Hematopoietic multipotent progenitor cell (in vitro differentiated cells): ENCODE data around the gene TNFAIP3. TPM values are rescaled to one million over a fixed set of nuclear protein-coding genes. Genes with fewer than 3 reads are reported as not detected.
A peak's percentile ranks its signal among the peaks of the same experiment; 100 is the strongest.
"Not testable (repeated sequence)": the region's sequence is repeated elsewhere in the genome, so short reads cannot be mapped to it uniquely, and the experiment has no call there.

Experiments
- DNase-seq, 3 donors: peaks; one replicate each; pipeline ENCODE4 v3.0.0-alpha.2; 2011 to 2015; ENCODE audit warnings: low read depth in 2 of 3, low spot score in 2 of 3
- total RNA-seq: library from RNA; depleted of rRNA; stranded (reverse); fragments of >200 nt; gene quantifications from one replicate; pipeline ENCODE4 v1.2.3, GENCODE V29; 2012

Gene TNFAIP3
- total RNA-seq, 1 donor: 18.9 TPM

GRCh38 chr6:137844327-137844726, 22.7 kb upstream of the TNFAIP3 start:
- DNase-seq: not testable (repeated sequence)

DNA sequence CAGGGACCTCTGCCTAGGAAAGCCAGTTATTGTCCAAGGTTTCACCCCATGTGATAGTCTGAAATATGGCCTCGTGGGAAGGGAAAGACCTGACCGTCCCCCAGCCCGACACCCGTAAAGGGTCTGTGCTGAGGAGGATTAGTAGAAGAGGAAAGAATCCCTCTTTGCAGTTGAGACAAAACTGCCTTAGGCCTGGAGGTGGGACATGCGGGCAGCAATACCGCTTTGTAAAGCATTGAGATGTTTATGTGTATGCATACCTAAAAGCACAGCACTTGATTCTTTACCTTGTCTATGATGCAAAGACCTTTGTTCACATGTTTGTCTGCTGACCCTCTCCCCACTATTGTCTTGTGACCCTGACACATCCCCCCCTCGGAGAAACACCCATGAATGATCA, 22.3 kb upstream of the TNFAIP3 start:
- not testable (repeated sequence) for DNase-seq

DNA sequence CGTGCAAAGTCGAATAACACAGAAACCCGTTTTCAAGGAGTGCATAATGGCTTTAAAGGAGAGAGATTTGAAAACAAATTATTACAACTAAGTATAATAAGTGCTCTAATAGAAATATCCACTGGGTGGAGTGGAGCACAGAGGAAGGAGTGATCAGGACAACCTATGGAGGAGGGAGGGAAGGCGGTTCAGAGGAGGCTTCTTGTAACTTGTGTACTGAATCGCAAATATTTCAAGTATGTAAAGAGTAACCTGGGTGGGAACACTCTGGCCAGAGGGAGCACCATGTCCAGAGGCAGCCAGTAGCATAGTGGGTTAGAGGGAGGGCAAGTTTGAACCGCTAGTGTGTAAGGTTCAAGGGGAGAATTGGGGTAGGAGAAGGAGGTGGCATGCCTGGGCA, 21.6 kb upstream of the TNFAIP3 start:
- DNase-seq: peak in 1 of 3 donors; percentile 20

DNA sequence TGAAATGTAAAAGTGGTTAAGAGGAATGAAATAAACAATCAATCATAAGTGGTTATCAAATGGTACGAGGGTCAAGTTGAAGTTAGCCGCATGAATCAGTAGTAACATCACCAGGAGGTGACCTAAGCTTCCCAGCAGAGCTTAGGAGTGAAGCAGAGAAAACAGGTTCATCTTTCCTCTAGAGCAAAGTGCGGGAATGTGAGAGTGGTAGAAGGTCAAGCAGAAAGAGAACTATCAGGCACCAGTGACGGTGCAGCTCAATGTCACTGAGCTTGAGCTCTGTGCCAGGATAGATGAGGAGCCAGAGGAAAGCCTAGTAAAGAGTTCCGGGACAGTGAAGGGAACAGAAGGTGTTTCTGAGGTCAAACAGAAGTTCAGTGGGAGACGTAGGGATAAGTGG, 20.8 kb upstream of the TNFAIP3 start:
- DNase-seq: no peak

DNA sequence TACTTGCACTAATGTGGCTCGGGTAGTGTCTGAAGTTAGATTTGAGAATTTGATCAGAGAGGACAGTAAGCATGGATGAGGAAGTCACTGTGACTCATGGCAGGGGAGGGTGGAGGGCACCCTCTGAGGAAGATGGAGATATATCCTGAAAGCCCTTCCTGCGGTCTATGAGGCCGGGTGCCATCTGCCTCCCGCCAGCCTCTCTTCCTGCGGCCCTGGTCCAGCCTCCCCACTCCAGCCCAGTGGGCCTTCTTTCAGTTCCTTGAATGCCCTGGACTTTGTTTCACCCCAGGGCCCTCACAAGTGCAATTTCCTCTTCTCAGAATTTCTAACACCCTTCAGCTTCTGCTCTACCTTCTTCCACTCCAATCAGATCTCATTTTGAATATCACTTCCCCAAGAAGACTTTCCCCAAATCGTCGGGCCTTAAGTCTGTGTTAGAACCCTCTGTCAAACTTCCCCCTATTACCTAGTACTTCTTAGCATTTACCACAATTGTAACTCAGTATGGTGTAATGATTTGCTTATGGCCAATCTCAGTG, 20.2 kb upstream of the TNFAIP3 start:
- DNase-seq: peak in 1 of 3 donors; percentile 42

DNA sequence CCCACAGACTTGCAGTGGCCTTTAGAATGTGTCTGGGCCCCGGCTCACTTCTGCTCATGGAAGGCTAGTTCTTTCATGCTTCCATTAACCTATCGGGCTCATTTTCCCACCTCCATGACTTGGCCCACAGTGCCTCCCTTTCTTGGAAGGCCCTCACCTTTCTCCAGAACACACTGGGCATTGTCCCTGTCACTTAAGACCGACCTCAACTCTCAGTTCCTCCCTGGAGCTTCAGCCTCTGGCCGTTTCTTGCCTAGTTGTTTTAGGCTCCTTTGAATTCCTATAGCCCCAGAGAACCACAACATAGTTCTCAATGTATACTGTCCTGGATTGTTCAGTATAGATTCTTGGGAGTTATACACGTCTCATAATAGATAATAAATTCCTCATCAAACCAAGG, 19.3 kb upstream of the TNFAIP3 start:
- DNase-seq: no peak

DNA sequence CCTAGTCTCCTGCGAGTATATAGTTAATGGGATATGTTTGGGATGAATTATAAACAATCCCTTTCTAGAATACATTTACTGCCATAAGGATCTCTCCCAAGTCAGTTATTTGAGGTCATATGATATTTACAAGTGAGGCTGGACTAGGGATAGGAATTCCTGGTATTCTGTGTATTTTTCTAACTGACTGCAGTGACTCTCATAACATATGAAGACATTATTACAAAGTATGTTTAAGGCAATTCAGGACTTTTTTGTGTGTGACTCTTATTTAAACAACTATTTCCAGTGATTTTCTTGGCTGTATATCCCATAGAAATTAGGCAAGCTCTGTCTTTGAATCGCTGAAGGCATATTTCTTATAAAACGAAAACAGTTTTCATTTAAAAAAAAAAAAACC, 18.4 kb upstream of the TNFAIP3 start:
- no peak for DNase-seq

- no peak for DNase-seq
These were observed 17.7 kb upstream of the TNFAIP3 start for GRCh38 chr6:137849181-137849980.

DNA sequence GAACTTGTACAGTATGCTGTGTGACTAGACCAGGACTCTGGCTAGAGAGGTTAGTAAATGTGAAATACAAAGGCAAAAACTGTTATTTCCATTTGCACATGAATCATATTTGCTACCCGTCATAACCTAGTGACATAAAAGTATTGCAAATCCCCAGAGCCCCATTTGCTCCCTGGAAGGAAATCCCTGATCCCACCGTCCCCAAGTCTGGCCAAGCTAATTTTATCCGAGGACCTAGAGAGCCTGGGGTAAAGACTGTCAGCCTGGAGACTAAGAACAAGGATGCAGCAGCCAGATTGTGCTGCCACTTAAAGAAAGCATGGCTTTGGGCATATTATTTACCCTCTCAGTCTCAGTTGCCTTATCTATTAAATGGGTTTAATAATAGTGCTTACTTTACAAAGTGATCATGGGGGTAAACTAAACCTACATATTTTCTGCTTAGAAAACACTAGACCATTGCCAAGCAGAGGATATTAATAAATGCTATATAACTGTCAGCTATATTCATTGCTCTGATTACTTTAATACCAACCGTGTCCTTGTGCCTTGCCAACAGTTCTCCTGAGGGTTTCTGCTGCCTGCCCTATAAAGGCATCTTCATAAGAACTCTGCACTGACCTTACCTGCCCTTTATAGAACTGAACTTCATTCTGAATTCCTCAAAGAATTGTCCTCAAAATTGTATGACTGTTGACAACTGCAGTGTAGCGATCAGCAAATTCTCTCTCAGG, 16.9 kb upstream of the TNFAIP3 start:
- DNase-seq: no peak

- DNase-seq: no peak
These were observed 16.1 kb upstream of the TNFAIP3 start for GRCh38 chr6:137850816-137851602.

DNA sequence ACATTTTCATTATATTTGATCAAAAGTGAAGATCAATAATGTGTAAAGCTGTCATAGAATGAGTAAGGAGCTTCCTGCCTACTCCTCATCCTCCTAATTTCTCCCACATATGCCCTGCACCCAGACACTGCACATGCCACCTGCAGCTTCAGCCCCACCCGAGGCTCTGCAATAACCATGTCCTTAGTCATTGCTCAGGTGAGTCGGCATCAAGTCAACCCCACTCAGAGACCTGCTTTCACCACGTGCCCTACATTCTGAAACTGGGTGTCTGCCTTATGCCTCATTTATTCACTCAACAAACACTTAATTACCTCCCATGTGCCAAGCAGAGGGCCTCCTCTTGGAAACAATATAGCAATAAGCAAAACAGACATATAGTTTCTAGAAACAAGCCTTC, 15.4 kb upstream of the TNFAIP3 start:
- DNase-seq: no peak

GRCh38 chr6:137852346-137852745, 14.7 kb upstream of the TNFAIP3 start:
- DNase-seq: no peak

DNA sequence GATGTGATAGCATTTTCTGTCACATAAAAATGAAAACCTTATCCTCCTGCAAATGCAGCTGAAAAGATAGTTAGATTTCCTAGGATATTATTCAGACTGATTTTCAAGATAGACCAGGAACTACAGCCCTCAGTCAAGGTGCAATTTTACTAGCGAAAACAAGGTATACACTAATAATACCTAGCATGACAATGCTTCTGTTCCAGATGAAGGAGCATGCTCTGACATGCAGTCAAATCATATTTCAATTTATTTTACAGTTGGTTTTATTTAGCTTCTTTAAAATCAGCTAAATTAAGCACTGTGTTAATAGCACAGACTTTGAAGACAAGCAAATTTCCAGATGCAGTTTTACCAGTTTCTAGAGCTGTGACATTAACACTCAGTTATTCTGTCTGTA, 14.2 kb upstream of the TNFAIP3 start:
- no peak for DNase-seq

- DNase-seq: no peak
These were observed 13.4 kb upstream of the TNFAIP3 start for GRCh38 chr6:137853569-137854213.

DNA sequence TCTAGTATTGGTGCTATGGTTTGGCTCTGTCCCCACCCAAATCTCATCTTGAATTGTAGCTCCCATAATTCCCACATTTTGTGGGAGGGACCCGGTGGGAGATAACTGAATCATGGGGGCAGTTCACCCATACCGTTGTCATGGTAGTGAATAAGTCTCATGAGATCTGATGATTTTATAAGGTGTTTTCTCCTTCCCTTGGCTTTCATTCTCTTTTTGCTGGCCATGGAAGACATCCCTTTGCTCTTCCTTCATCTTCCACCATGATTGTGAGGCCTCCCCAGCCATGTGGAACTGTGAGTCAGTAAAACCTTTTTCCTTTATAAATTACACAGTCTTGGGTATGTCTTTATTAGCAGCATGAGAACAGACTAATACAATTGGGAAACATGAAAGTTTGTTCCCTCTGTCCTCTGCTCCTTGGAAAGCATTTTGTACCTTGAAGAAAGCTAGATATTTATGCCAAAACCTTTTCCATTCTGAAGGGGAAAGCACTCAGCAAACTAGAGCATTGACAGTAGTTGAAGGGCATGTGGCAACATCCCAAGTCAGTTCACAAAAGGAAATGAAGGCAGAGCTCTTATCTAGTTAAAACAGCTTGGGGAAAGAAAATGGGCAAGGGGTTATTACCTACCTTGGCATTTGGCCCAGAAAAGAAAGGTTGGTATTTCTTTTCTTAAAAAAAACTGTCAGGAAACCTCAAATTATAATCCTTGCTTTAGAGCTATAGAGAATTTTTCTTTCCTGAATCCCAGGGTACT, 10.7 kb upstream of the TNFAIP3 start:
- DNase-seq: peak in 2 of 3 donors; percentile 50 to 88

DNA sequence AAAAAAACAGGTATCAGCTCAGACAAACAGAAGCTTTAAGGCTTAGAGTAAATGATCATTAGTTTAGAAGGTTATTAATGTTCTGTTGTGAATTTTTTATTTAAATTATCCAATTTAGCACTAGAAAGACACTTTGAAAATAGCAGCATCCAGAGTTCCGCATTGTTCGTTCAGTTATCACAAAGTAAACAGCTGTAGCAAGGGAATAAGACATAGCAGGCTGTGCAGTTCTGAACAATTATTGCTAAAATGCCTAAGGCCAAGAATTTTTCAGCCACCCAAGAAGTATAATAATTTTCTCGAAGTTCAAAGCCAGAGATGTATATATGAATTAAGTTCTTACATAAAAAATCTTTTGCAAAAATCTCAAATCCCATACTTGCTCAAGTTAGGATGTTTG, 8.0 kb upstream of the TNFAIP3 start:
- DNase-seq: no peak

- DNase-seq: no peak
These were observed 6.6 kb upstream of the TNFAIP3 start for GRCh38 chr6:137860394-137861005.

DNA sequence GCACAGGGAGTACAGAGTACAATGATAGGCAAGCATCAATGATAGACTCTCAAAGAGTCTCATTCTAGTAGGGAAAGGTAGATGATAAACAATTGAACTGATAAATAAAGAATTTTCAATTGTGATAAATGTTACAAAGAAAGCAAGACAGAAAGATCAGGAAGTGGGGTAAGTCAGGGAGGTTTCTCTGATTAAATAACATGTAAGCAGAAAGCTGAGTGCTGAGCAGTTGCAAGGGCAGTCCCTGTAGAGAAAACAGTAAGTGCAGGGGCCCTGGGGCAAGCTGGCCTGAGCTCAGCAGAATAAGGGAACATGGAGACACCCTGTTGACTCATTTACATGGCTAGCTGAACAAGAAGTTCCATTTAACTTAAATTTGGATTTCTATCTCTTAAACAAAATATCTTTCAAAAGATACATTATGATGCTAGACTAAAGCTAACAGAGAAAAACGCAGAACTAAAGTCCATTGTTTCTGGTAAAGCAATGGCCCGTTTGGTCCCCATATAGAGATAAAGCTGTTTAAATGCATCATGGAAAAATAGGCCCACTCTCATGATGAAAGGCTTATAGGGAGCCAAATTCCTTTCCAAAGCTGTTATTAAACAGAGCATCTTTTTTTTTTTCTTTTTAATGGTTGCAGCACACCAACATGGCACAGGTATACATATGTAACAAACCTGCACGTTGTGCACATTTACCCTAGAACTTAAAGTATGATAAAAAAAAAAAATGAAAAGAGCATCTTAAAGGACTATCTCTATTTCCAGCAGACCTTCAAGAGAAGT, 5.3 kb upstream of the TNFAIP3 start:
- no peak for DNase-seq
